Myocyte (in vitro differentiated cells): ENCODE measurements around the gene OOEP. TPM values are rescaled to one million over a fixed set of nuclear protein-coding genes. Genes with fewer than 3 reads are reported as not detected.

Experiments
- DNase-seq: peaks from one replicate; pipeline ENCODE4 v3.0.0-alpha.2; 2012; ENCODE audit warnings: low read depth
- total RNA-seq: library from RNA; depleted of rRNA; stranded (reverse); fragments of >200 nt; gene quantifications from 2 replicates; pipeline ENCODE4 v1.2.3, GENCODE V29; 2014

OOEP gene
- total RNA-seq, 1 donor from 2014 or later = not detected

- DNase-seq = no peak
These were observed 1.8 kb downstream of the OOEP start for GRCh38 chr6:73367761-73368355.

GRCh38 chr6:73364549-73364948 lies 5.1 kb downstream of the OOEP start:
- DNase-seq = no peak

- no peak for DNase-seq
These were observed 5.6 kb downstream of the OOEP start for GRCh38 chr6:73364121-73364520.

- DNase-seq = no peak
These were observed 6.2 kb downstream of the OOEP start for GRCh38 chr6:73363537-73363875.

GRCh38 chr6:73362869-73363536 lies 6.7 kb downstream of the OOEP start:
- DNase-seq = no peak

- DNase-seq = no peak
These were observed 7.3 kb downstream of the OOEP start, which contains the start of gene KHDC3L for GRCh38 chr6:73362358-73362757. TSS of gene KHDC3L (plus strand) at chr6:73362658. CDS start at chr6:73362730, 72 bp downstream.

GRCh38 chr6:73353636-73354593 lies 15.8 kb downstream of the OOEP start, which contains the start of gene DPPA5:
TSS of gene DPPA5 (minus strand) at chr6:73354276. CDS start at chr6:73354225, 51 bp downstream.
- DNase-seq = no peak

- no peak for DNase-seq
These were observed 20.4 kb downstream of the OOEP start for GRCh38 chr6:73349311-73349710.

- DNase-seq = no peak
These were observed 21.0 kb downstream of the OOEP start for GRCh38 chr6:73348550-73349204.

- DNase-seq = no peak
These were observed 26.5 kb downstream of the OOEP start for GRCh38 chr6:73343164-73343563.

GRCh38 chr6:73342174-73342573 lies 27.5 kb downstream of the OOEP start:
- DNase-seq = no peak

- DNase-seq = no peak
These were observed 28.4 kb downstream of the OOEP start for GRCh38 chr6:73341335-73341734.

GRCh38 chr6:73340048-73340447 lies 29.6 kb downstream of the OOEP start:
- DNase-seq = no peak

GRCh38 chr6:73339340-73339739 lies 30.4 kb downstream of the OOEP start:
- DNase-seq = peak; percentile 13

GRCh38 chr6:73329201-73329600 lies 40.5 kb downstream of the OOEP start:
- DNase-seq = no peak

GRCh38 chr6:73328790-73329189 lies 40.9 kb downstream of the OOEP start:
- DNase-seq = no peak

- no peak for DNase-seq
These were observed 44.0 kb downstream of the OOEP start for GRCh38 chr6:73325656-73326055.

GRCh38 chr6:73323323-73323722 lies 46.4 kb downstream of the OOEP start:
- DNase-seq = no peak
